Measurements from ENCODE around the gene OR14I1. TPM values are rescaled to one million over a fixed set of nuclear protein-coding genes. Genes with fewer than 3 reads are reported as not detected.

Gene OR14I1
- total and polyA plus RNA-seq, 4 donors, result not detected

GRCh38 chr1:248733566-248733965 lies 31.0 kb upstream of the OR14I1 start:
- DNase-seq (no peak), ATAC-seq (ENCODE audit: low FRiP score) (no peak)
- no peaks in the 10 kb centered on the region for H3K36me3 ChIP-seq (ENCODE audit: control insufficient read depth in 1 of 2, insufficient read depth in 2 of 2, low read length in 1 of 2)
- WGBS, 2 donors, result 61 to 76% methylated on average over 5 of the region's 5 CpGs
- H3K27ac ChIP-seq (ENCODE audit: low read depth in 1 of 2, low read length in 2 of 2), result no peak overlapping the region
- no peaks in the 10 kb centered on the region for H3K4me1 ChIP-seq (ENCODE audit: control insufficient read depth in 1 of 2, insufficient read depth in 2 of 2, low read length in 2 of 2)
- no peak overlapping the region for H3K4me3 ChIP-seq (ENCODE audit: low read length in 2 of 2)
- no peaks in the 10 kb centered on the region for H3K27me3 ChIP-seq (ENCODE audit: control insufficient read depth in 1 of 2, insufficient read depth in 2 of 2, low read length in 1 of 2)
- peaks cover 1% of the 10 kb centered on the region for H3K9me3 ChIP-seq (ENCODE audit: control insufficient read depth, low read length)
- intact Hi-C loops (cut with DNase I), result no loop called here

- intact Hi-C loops (cut with DNase I), result no loop called here
- 75 to 76% methylated on average over 13 of the region's 13 CpGs for WGBS, 2 donors
- Histone ChIP-seq H3K4me3 (ENCODE audit: low read length in 2 of 2) (no peak overlapping the region), H3K9me3 (ENCODE audit: control insufficient read depth, low read length) (peaks cover 1% of the 10 kb centered on the region), H3K36me3 (ENCODE audit: control insufficient read depth in 1 of 2, insufficient read depth in 2 of 2, low read length in 1 of 2) (no peaks in the 10 kb centered on the region), H3K4me1 (ENCODE audit: control insufficient read depth in 1 of 2, insufficient read depth in 2 of 2, low read length in 2 of 2) (no peaks in the 10 kb centered on the region), H3K27me3 (ENCODE audit: control insufficient read depth in 1 of 2, insufficient read depth in 2 of 2, low read length in 1 of 2) (no peaks in the 10 kb centered on the region), H3K27ac (ENCODE audit: low read depth in 1 of 2, low read length in 2 of 2) (no peak overlapping the region)
- DNase-seq (no peak), ATAC-seq (ENCODE audit: low FRiP score) (no peak)
Measured at GRCh38 chr1:248730507-248731335, 28.2 kb upstream of the OR14I1 start.

GRCh38 chr1:248714248-248714647 lies 11.7 kb upstream of the OR14I1 start:
- Histone ChIP-seq H3K36me3 (ENCODE audit: control insufficient read depth in 1 of 2, insufficient read depth in 2 of 2, low read length in 1 of 2) (no peaks in the 10 kb centered on the region), H3K4me3 (ENCODE audit: low read length in 2 of 2) (no peak overlapping the region), H3K27ac (ENCODE audit: low read depth in 1 of 2, low read length in 2 of 2) (no peak overlapping the region), H3K4me1 (ENCODE audit: control insufficient read depth in 1 of 2, insufficient read depth in 2 of 2, low read length in 2 of 2) (no peaks in the 10 kb centered on the region), H3K27me3 (ENCODE audit: control insufficient read depth in 1 of 2, insufficient read depth in 2 of 2, low read length in 1 of 2) (no peaks in the 10 kb centered on the region), H3K9me3 (ENCODE audit: control insufficient read depth, low read length) (no peaks in the 10 kb centered on the region)
- DNase-seq (no peak), ATAC-seq (ENCODE audit: low FRiP score) (no peak)
- 34 to 41% methylated on average over 3 of the region's 3 CpGs for WGBS, 2 donors
- intact Hi-C loops (cut with DNase I), result no loop called here

GRCh38 chr1:248710305-248710900 lies 7.8 kb upstream of the OR14I1 start:
- Histone ChIP-seq H3K36me3 (ENCODE audit: control insufficient read depth in 1 of 2, insufficient read depth in 2 of 2, low read length in 1 of 2) (no peaks in the 10 kb centered on the region), H3K27me3 (ENCODE audit: control insufficient read depth in 1 of 2, insufficient read depth in 2 of 2, low read length in 1 of 2) (peaks cover 0 to 1% of the 10 kb centered on the region in 2 donors), H3K4me1 (ENCODE audit: control insufficient read depth in 1 of 2, insufficient read depth in 2 of 2, low read length in 2 of 2) (no peaks in the 10 kb centered on the region), H3K9me3 (ENCODE audit: control insufficient read depth, low read length) (no peaks in the 10 kb centered on the region), H3K4me3 (ENCODE audit: low read length in 2 of 2) (no peak overlapping the region), H3K27ac (ENCODE audit: low read depth in 1 of 2, low read length in 2 of 2) (no peak overlapping the region)
- no peak for ATAC-seq (ENCODE audit: low FRiP score)
- 78 to 79% methylated on average over 4 of the region's 4 CpGs for WGBS, 2 donors
- intact Hi-C loops (cut with DNase I), result no loop called here
- no peak for DNase-seq

- Histone ChIP-seq H3K9me3 (ENCODE audit: control insufficient read depth, low read length) (no peaks in the 10 kb centered on the region), H3K27me3 (ENCODE audit: control insufficient read depth in 1 of 2, insufficient read depth in 2 of 2, low read length in 1 of 2) (peaks cover 0 to 1% of the 10 kb centered on the region in 2 donors), H3K4me1 (ENCODE audit: control insufficient read depth in 1 of 2, insufficient read depth in 2 of 2, low read length in 2 of 2) (no peaks in the 10 kb centered on the region), H3K4me3 (ENCODE audit: low read length in 2 of 2) (no peak overlapping the region), H3K27ac (ENCODE audit: low read depth in 1 of 2, low read length in 2 of 2) (no peak overlapping the region), H3K36me3 (ENCODE audit: control insufficient read depth in 1 of 2, insufficient read depth in 2 of 2, low read length in 1 of 2) (no peaks in the 10 kb centered on the region)
- no peak for DNase-seq
- no peak for ATAC-seq (ENCODE audit: low FRiP score)
- 38 to 50% methylated on average over 2 of the region's 2 CpGs for WGBS, 2 donors
- intact Hi-C loops (cut with DNase I), result no loop called here
Measured at GRCh38 chr1:248704606-248705005, 2.0 kb upstream of the OR14I1 start.

- intact Hi-C loops (cut with DNase I), result no loop called here
- Histone ChIP-seq H3K27me3 (ENCODE audit: control insufficient read depth in 1 of 2, insufficient read depth in 2 of 2, low read length in 1 of 2) (peaks cover 0 to 1% of the 10 kb centered on the region in 2 donors), H3K27ac (ENCODE audit: low read depth in 1 of 2, low read length in 2 of 2) (no peak overlapping the region), H3K4me3 (ENCODE audit: low read length in 2 of 2) (no peak overlapping the region), H3K9me3 (ENCODE audit: control insufficient read depth, low read length) (no peaks in the 10 kb centered on the region), H3K4me1 (ENCODE audit: control insufficient read depth in 1 of 2, insufficient read depth in 2 of 2, low read length in 2 of 2) (no peaks in the 10 kb centered on the region), H3K36me3 (ENCODE audit: control insufficient read depth in 1 of 2, insufficient read depth in 2 of 2, low read length in 1 of 2) (no peaks in the 10 kb centered on the region)
- ATAC-seq (ENCODE audit: low FRiP score), result no peak
- no peak for DNase-seq
- 73 to 74% methylated on average over 2 of the region's 2 CpGs for WGBS, 2 donors
Measured at GRCh38 chr1:248703674-248704073, 1.1 kb upstream of the OR14I1 start.

GRCh38 chr1:248699099-248699498 lies 3.5 kb downstream of the OR14I1 start:
- Histone ChIP-seq H3K27me3 (ENCODE audit: control insufficient read depth in 1 of 2, insufficient read depth in 2 of 2, low read length in 1 of 2) (no peaks in the 10 kb centered on the region), H3K27ac (ENCODE audit: low read depth in 1 of 2, low read length in 2 of 2) (no peak overlapping the region), H3K4me3 (ENCODE audit: low read length in 2 of 2) (no peak overlapping the region), H3K9me3 (ENCODE audit: control insufficient read depth, low read length) (no peaks in the 10 kb centered on the region), H3K4me1 (ENCODE audit: control insufficient read depth in 1 of 2, insufficient read depth in 2 of 2, low read length in 2 of 2) (no peaks in the 10 kb centered on the region), H3K36me3 (ENCODE audit: control insufficient read depth in 1 of 2, insufficient read depth in 2 of 2, low read length in 1 of 2) (no peaks in the 10 kb centered on the region)
- ATAC-seq (ENCODE audit: low FRiP score) (no peak), DNase-seq (no peak)
- 49 to 55% methylated on average over 1 of the region's 1 CpG for WGBS, 2 donors
- intact Hi-C loops (cut with DNase I), result no loop called here

- no peak overlapping the region for H3K4me3 ChIP-seq (ENCODE audit: low read length in 2 of 2)
- H3K36me3 ChIP-seq (ENCODE audit: control insufficient read depth in 1 of 2, insufficient read depth in 2 of 2, low read length in 1 of 2), result no peaks in the 10 kb centered on the region
- intact Hi-C loops (cut with DNase I), result no loop called here
- 80 to 87% methylated on average over 6 of the region's 6 CpGs for WGBS, 2 donors
- no peaks in the 10 kb centered on the region for H3K9me3 ChIP-seq (ENCODE audit: control insufficient read depth, low read length)
- no peaks in the 10 kb centered on the region for H3K4me1 ChIP-seq (ENCODE audit: control insufficient read depth in 1 of 2, insufficient read depth in 2 of 2, low read length in 2 of 2)
- H3K27ac ChIP-seq (ENCODE audit: low read depth in 1 of 2, low read length in 2 of 2), result no peak overlapping the region
- no peaks in the 10 kb centered on the region for H3K27me3 ChIP-seq (ENCODE audit: control insufficient read depth in 1 of 2, insufficient read depth in 2 of 2, low read length in 1 of 2)
- no peak for ATAC-seq (ENCODE audit: low FRiP score)
- DNase-seq, result no peak
Measured at GRCh38 chr1:248697907-248698306, 4.7 kb downstream of the OR14I1 start.

- no peak overlapping the region for H3K4me3 ChIP-seq (ENCODE audit: low read length in 2 of 2)
- intact Hi-C loops (cut with DNase I), result no loop called here
- DNase-seq (no peak), ATAC-seq (ENCODE audit: low FRiP score) (no peak)
- WGBS, 2 donors, result 82 to 83% methylated on average over 3 of the region's 3 CpGs
- no peaks in the 10 kb centered on the region for H3K36me3 ChIP-seq (ENCODE audit: control insufficient read depth in 1 of 2, insufficient read depth in 2 of 2, low read length in 1 of 2)
- peaks cover 2% of the 10 kb centered on the region for H3K9me3 ChIP-seq (ENCODE audit: control insufficient read depth, low read length)
- no peak overlapping the region for H3K27ac ChIP-seq (ENCODE audit: low read depth in 1 of 2, low read length in 2 of 2)
- no peaks in the 10 kb centered on the region for H3K4me1 ChIP-seq (ENCODE audit: control insufficient read depth in 1 of 2, insufficient read depth in 2 of 2, low read length in 2 of 2)
- H3K27me3 ChIP-seq (ENCODE audit: control insufficient read depth in 1 of 2, insufficient read depth in 2 of 2, low read length in 1 of 2), result no peaks in the 10 kb centered on the region
Measured at GRCh38 chr1:248696774-248697173, 5.8 kb downstream of the OR14I1 start.

Data from aorta (tissue), 5 donors.